ENCODE results near the gene TOMT. TPM values are rescaled to one million over a fixed set of nuclear protein-coding genes. Genes with fewer than 3 reads are reported as not detected.

TOMT gene
- total RNA-seq, 1 donor from 2014 or later: not detected

GRCh38 chr11:72112143-72112977 is 6.6 kb downstream of the TOMT start, which contains the start of gene ANAPC15:
TSS of gene ANAPC15 (minus strand) at chr11:72112695. CDS start at chr11:72111276, 1,419 bp downstream.
- DNase-seq (peak; percentile 97), ATAC-seq (peak; percentile 94)
- H3K9me3 ChIP-seq: no peaks in the 10 kb centered on the region
- peak within 1 kb of the TSS; percentile 74 for H3K4me3 ChIP-seq
- peaks cover 9% of the 10 kb centered on the region for H3K4me1 ChIP-seq
- no peaks in the 10 kb centered on the region for H3K27me3 ChIP-seq
- H3K36me3 ChIP-seq: no peaks in the 10 kb centered on the region
- H3K27ac ChIP-seq: peak within 1 kb of the TSS; percentile 100
- TF ChIP-seq CTCF (IDR thresholded peaks at IDR 0.05): no peak
- intact Hi-C loops (cut with DNase I): no loop called here

GRCh38 chr11:72112978-72113808 is 7.5 kb downstream of the TOMT start:
- Histone ChIP-seq H3K4me3 (peak overlapping the region; percentile 74), H3K27ac (peak overlapping the region; percentile 100), H3K4me1 (peaks cover 9% of the 10 kb centered on the region), H3K9me3 (no peaks in the 10 kb centered on the region), H3K27me3 (no peaks in the 10 kb centered on the region), H3K36me3 (no peaks in the 10 kb centered on the region)
- intact Hi-C loops (cut with DNase I): no loop called here
- DNase-seq: no peak
- no peak for TF ChIP-seq CTCF (IDR thresholded peaks at IDR 0.05)
- no peak for ATAC-seq

- Histone ChIP-seq H3K36me3 (no peaks in the 10 kb centered on the region), H3K27ac (no peak overlapping the region), H3K4me3 (no peak overlapping the region), H3K4me1 (peaks cover 9% of the 10 kb centered on the region), H3K27me3 (no peaks in the 10 kb centered on the region), H3K9me3 (no peaks in the 10 kb centered on the region)
- DNase-seq: no peak
- TF ChIP-seq CTCF (IDR thresholded peaks at IDR 0.05): no peak
- intact Hi-C loops (cut with DNase I): no loop called here
- ATAC-seq: no peak
Observed at GRCh38 chr11:72114570-72114969, 8.8 kb downstream of the TOMT start.

DNA sequence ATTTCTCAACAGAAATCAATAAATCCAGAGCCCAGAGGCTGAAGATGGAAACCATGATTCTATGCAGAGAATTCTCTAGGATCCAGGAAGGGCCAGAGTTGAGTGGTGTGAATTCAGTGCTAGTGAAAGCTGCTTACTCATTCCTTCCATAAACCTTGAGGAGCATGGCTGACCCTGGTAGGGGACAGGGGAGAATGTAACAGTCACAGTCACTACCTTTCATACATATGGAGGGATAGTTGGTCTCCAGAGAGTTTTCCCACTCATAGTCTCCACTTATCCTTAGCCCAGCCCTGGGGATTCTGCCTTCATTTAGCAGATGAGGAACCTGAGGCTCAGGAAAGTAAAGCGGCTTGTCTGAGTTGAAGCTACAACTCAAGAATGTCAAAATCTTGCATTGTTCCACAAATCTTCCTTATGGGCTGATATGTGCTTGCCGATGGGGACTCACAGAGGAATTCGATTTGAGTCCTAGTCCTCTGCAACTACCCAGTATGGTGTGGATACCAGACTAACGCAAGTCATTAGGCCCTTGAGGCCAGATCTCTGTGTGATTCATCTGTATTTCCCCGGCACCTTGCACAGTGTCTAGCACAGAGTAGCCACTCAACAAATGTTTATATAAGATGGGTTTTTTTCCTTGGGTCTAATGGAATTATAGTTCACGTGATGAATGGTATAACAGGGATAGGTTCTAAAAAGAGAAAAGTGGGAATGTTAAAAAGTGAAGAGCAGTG is 10.5 kb downstream of the TOMT start:
- Histone ChIP-seq H3K4me3 (no peak overlapping the region), H3K27me3 (no peaks in the 10 kb centered on the region), H3K4me1 (peaks cover 9% of the 10 kb centered on the region), H3K9me3 (no peaks in the 10 kb centered on the region), H3K36me3 (no peaks in the 10 kb centered on the region), H3K27ac (no peak overlapping the region)
- ATAC-seq (no peak), DNase-seq (no peak)
- TF ChIP-seq CTCF (IDR thresholded peaks at IDR 0.05): no peak
- intact Hi-C loops (cut with DNase I): no loop called here

DNA sequence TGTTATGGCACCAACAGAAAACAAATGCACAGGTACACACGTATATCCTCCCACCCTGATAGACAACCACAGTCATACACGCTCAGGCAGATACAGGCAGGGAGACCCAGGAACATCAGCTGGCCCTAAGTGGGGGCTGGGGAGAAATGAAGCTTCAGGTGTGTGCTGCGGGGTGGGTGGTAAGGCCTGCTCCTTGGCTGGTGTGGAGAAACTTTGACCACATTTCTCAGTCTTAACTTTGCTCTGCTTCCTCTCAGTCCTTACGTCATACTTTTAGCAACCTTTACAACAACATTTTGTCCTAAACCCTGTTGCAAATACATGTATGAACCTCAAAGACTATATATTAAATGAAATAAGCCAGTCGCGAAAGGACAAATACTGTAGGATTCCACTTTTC is 13.5 kb downstream of the TOMT start:
- H3K27me3 ChIP-seq: no peaks in the 10 kb centered on the region
- intact Hi-C loops (cut with DNase I): no loop called here
- no peaks in the 10 kb centered on the region for H3K36me3 ChIP-seq
- H3K9me3 ChIP-seq: no peaks in the 10 kb centered on the region
- peak; percentile 42 for ATAC-seq
- DNase-seq: no peak
- no peaks in the 10 kb centered on the region for H3K4me1 ChIP-seq
- H3K27ac ChIP-seq: no peak overlapping the region
- no peak overlapping the region for H3K4me3 ChIP-seq
- no peak for TF ChIP-seq CTCF (IDR thresholded peaks at IDR 0.05)
